Measurements from ENCODE around the gene CCDC85A. TPM values are rescaled to one million over a fixed set of nuclear protein-coding genes. Genes with fewer than 3 reads are reported as not detected.

Gene CCDC85A
- total RNA-seq, 4 donors from 2014 or later: 0.42 to 2.1 (median 1.3) TPM

- Histone ChIP-seq H3K36me3 (no peaks in the 10 kb centered on the region), H3K27me3 (no peaks in the 10 kb centered on the region), H3K4me3 (no peak overlapping the region), H3K4me1 (no peaks in the 10 kb centered on the region), H3K9me3 (no peaks in the 10 kb centered on the region), H3K27ac (no peak overlapping the region)
- no peak for DNase-seq
- no CpG with 5 or more reads among the region's 1 CpG for WGBS, 2 donors
- intact Hi-C loops (cut with DNase I): no loop called here
- TF ChIP-seq, protein P1, sequence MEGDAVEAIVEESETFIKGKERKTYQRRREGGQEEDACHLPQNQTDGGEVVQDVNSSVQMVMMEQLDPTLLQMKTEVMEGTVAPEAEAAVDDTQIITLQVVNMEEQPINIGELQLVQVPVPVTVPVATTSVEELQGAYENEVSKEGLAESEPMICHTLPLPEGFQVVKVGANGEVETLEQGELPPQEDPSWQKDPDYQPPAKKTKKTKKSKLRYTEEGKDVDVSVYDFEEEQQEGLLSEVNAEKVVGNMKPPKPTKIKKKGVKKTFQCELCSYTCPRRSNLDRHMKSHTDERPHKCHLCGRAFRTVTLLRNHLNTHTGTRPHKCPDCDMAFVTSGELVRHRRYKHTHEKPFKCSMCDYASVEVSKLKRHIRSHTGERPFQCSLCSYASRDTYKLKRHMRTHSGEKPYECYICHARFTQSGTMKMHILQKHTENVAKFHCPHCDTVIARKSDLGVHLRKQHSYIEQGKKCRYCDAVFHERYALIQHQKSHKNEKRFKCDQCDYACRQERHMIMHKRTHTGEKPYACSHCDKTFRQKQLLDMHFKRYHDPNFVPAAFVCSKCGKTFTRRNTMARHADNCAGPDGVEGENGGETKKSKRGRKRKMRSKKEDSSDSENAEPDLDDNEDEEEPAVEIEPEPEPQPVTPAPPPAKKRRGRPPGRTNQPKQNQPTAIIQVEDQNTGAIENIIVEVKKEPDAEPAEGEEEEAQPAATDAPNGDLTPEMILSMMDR (IDR thresholded peaks at IDR 0.05): no peak
- TF ChIP-seq POLR2A (IDR thresholded peaks at IDR 0.05): no peak
Measured at GRCh38 chr2:56382466-56382865, 198.7 kb downstream of the CCDC85A start.

DNA sequence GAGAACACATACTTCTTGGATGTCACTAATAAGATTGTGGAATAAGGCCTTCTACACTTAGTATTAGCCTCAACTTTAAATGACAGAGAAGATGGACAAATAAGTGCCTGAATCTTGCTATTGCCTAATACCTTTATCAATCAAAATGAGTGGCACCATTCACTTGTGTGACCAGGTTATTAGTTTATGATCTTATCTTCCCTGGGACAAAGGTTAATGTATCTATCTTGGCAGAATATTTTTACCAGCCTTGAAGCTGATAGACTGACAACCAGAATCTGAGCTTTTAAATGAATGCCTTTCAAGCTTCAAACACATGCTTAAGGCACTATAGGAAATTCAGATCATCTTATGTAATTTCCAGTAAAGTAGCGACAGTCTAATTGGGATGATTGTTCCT, 202.9 kb downstream of the CCDC85A start:
- H3K4me1 ChIP-seq: no peaks in the 10 kb centered on the region
- intact Hi-C loops (cut with DNase I): no loop called here
- H3K9me3 ChIP-seq: no peaks in the 10 kb centered on the region
- no peaks in the 10 kb centered on the region for H3K27me3 ChIP-seq
- H3K4me3 ChIP-seq: no peak overlapping the region
- no peak for TF ChIP-seq POLR2A (IDR thresholded peaks at IDR 0.05)
- TF ChIP-seq, protein P1 (IDR thresholded peaks at IDR 0.05): no peak
- no peaks in the 10 kb centered on the region for H3K36me3 ChIP-seq
- no peak overlapping the region for H3K27ac ChIP-seq
- DNase-seq: no peak
- WGBS, 2 donors: 64 to 89% methylated on average over 1 of the region's 1 CpG

DNA sequence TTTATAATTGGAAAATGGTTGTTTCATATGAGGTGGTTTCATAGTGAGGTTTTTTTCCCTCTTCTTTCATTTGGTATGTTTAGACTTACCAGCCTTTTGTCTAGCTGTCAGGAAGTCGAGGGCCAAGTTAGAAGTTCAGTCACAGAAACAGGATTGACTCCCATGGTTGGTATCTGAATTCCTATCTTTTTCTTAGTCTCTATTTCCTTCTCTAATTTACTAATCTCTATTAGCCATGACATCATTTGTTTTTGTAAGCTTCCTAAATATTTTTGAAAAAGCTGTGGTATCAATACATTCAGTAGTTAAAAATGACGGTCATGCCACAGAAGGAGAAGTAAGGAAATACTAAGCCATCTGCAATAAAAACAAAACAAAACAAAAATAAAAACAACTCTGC, 206.9 kb downstream of the CCDC85A start:
- Histone ChIP-seq H3K27me3 (no peaks in the 10 kb centered on the region), H3K4me3 (no peak overlapping the region), H3K36me3 (no peaks in the 10 kb centered on the region), H3K27ac (no peak overlapping the region), H3K4me1 (no peaks in the 10 kb centered on the region), H3K9me3 (no peaks in the 10 kb centered on the region)
- TF ChIP-seq, protein P1 (IDR thresholded peaks at IDR 0.05): no peak
- TF ChIP-seq POLR2A (IDR thresholded peaks at IDR 0.05): no peak
- 42 to 43% methylated on average over 2 of the region's 2 CpGs for WGBS, 2 donors
- intact Hi-C loops (cut with DNase I): no loop called here
- DNase-seq: no peak

DNA sequence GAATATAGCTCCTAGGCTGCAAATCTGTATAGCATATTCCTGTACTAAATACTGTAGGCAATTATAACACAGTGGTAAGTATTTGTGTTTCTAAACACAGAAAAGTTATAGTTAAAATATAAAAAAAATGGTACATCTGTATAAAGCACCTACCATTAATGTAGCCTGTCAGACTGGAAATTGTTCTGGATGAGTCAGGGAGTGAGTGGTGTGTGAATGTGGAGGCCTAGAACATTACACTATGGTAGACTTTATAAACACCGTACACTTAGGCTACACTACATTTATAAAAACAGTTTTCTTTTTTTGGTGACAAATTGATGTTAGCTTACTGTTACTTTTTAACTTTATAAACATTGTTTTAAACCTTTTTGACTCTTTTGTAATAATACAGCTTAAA, 226.3 kb downstream of the CCDC85A start:
- 41 to 78% methylated on average over 1 of the region's 1 CpG for WGBS, 2 donors
- intact Hi-C loops (cut with DNase I): no loop called here

GRCh38 chr2:56416500-56417176, 232.8 kb downstream of the CCDC85A start:
- no peak overlapping the region for H3K4me3 ChIP-seq
- no peak for TF ChIP-seq POLR2A (IDR thresholded peaks at IDR 0.05)
- TF ChIP-seq, protein P1 (IDR thresholded peaks at IDR 0.05): no peak
- intact Hi-C loops (cut with DNase I): no loop called here
- no peaks in the 10 kb centered on the region for H3K36me3 ChIP-seq
- DNase-seq: no peak
- H3K27ac ChIP-seq: no peak overlapping the region
- WGBS, 2 donors: 50 to 52% methylated on average over 1 of the region's 1 CpG
- H3K9me3 ChIP-seq: peaks cover 0 to 4% (median 4%) of the 10 kb centered on the region in 3 donors
- H3K27me3 ChIP-seq: no peaks in the 10 kb centered on the region
- no peaks in the 10 kb centered on the region for H3K4me1 ChIP-seq

More for the DNA sequence above, 226.3 kb downstream of the CCDC85A start:
- Histone ChIP-seq H3K4me1 (no peaks in the 10 kb centered on the region), H3K36me3 (no peaks in the 10 kb centered on the region), H3K9me3 (no peaks in the 10 kb centered on the region), H3K27ac (no peak overlapping the region), H3K4me3 (no peak overlapping the region), H3K27me3 (no peaks in the 10 kb centered on the region)
- TF ChIP-seq, protein P1 (IDR thresholded peaks at IDR 0.05): no peak
- TF ChIP-seq POLR2A (IDR thresholded peaks at IDR 0.05): no peak
- DNase-seq: no peak

Small RNA genes lying within 50 kb of the gene (small RNA-seq; reads per million reads assigned to genes)
- 0 to 0.09 (median 0) reads per million in 4 donors for gene RNA5SP93

Measured in esophagus squamous epithelium (tissue), 5 donors.